GM10266 (cell line): ENCODE results near the gene SMURF1.

Experiments used
- DNase-seq: peaks from one replicate; pipeline ENCODE4 v3.0.0; 2012; ENCODE audit errors: extremely low spot score
- TF ChIP-seq, protein P1 (sequence below): IDR thresholded peaks from 2 replicates; pipeline ENCODE4 v1.5.1; 2012; ENCODE audit warnings: mild to moderate bottlenecking, low read depth; ENCODE audit not compliant: control insufficient read depth, insufficient read depth; ENCODE audit errors: missing control alignments

Gene SMURF1

DNA sequence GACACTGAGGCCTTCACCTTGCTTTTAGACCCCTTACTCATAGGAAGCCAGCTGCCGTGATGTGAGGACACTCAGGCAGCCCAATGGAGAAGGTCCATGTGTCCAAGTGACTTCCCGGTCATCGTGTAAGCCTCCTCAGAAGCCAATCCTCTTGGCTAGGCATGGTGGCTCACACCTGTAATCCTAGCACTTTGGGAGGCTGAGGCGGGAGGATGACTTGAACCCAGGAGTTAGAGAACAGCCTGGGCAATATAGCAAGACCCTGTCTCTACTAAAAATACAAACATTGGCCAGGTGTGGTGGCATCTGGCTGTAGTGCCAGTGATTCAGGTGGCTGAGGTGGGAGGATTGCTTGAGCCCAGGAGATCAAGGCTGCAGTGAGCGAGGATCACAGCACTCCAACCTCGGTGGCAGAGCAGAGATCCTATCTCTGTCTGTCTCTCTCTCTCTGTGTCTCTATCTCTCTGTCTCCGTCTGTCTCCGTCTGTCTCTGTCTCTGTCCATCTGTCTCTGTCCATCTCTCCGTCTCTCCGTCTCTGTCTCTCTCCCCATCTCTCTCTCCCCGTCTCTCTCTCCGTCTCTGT is 36.3 kb upstream of the SMURF1 start:
- DNase-seq: no peak
- TF ChIP-seq, protein P1, sequence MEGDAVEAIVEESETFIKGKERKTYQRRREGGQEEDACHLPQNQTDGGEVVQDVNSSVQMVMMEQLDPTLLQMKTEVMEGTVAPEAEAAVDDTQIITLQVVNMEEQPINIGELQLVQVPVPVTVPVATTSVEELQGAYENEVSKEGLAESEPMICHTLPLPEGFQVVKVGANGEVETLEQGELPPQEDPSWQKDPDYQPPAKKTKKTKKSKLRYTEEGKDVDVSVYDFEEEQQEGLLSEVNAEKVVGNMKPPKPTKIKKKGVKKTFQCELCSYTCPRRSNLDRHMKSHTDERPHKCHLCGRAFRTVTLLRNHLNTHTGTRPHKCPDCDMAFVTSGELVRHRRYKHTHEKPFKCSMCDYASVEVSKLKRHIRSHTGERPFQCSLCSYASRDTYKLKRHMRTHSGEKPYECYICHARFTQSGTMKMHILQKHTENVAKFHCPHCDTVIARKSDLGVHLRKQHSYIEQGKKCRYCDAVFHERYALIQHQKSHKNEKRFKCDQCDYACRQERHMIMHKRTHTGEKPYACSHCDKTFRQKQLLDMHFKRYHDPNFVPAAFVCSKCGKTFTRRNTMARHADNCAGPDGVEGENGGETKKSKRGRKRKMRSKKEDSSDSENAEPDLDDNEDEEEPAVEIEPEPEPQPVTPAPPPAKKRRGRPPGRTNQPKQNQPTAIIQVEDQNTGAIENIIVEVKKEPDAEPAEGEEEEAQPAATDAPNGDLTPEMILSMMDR: no peak

DNA sequence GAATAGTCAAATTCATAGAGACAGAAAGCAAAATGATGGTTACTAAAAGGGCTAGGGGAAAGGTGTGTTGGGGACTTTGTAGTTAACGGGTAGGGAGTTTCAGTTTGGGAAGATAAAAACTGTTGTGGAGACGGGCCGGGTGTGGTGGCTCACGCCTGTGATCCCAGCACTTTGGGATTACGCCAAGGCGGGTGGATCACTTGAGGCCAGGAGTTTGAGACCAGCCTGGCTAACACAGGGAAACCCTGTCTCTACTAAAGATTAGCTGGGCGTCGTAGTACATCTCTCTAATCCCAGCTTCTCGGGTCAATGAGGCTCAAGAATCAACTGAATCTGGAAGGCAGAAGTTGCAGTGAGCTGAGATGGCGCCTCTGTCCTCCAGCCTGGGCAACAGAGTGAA is 33.3 kb upstream of the SMURF1 start:
- DNase-seq: no peak
- TF ChIP-seq, protein P1: no peak

DNA sequence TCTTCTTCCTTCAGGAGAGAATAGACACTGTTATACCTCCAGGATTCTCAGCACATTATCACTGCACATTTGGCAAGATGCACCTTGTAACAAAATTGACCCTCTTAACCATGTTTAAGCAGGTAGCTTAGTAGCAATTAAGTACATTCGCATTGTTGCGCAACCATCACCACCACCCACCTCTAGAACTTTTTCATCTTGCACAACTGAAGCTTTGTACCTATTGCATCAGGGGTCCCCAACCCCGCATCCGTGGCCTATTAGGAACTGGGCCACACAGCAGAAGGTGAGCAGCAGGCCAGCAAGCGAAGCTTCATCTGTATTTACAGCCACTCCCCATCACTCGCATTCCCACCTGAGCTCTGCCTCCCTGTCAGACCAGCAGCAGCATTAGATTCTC is 29.9 kb upstream of the SMURF1 start:
- DNase-seq: no peak
- TF ChIP-seq, protein P1: no peak

DNA sequence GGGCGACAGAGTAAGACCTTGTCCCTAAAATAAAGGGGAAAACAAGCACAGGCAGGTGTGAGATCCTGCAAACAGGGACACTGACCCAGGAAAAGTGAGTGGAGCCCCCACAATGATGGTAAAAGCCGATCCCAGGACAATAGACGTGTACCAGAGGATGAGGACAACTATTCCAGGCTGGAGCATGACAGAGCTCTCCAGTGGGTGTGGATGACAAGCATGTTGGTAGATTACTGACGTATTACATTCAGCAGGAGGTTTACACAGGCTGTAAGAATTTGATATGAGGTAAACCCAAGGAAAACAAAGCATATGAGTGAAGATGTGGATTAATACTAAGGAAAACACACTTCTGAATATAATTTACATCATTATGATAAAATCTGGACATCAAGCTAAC is 27.8 kb upstream of the SMURF1 start:
- TF ChIP-seq, protein P1: no peak
- no peak for DNase-seq

DNA sequence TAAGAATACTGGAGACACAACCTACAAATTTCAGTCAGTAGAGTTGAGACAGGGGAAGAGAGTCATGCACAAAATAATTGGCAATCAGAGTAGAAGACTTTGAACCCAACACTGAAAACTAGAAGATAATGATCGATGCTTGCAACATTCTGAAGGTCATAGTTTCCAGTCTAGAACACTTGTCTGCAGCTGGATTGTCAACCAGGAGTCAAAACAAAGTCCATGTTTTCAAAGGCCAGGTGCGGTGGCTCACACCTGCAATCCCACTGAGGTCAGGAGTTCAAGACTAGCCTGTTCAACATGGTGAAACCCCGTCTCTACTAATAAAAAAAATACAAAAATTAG is 26.8 kb upstream of the SMURF1 start:
- DNase-seq: no peak
- TF ChIP-seq, protein P1: no peak

DNA sequence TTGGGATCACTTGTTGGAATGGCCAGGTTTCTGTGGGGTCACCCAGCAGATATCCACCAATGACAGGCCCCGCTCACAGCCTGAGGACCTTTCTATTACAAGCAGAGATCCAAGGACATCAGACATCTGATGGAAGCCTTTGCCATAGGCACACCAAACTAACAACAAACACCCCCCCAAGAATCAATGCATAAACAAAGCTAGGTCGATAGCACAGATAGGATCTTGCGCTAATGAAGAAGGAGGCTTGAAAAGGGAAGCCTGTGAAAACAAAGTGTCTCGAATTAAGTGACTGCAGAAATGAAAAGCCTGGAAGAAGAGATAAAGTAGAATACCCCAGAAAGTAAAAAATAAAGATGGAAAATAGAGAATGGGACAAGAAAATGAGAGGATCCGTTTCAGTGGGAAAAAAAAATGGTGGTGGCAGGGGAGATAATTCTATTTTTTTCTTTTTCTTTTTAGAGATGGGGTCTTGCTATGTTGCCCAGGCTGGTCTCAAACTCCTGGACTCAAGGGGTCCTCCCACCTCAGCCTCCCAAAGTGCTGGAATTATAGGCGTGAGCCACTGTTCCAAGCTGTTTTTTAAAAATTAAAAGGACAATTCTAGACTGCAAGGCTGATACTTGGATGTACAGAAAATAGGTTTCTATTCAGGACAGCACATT is 26.3 kb upstream of the SMURF1 start:
- TF ChIP-seq, protein P1: no peak
- no peak for DNase-seq

DNA sequence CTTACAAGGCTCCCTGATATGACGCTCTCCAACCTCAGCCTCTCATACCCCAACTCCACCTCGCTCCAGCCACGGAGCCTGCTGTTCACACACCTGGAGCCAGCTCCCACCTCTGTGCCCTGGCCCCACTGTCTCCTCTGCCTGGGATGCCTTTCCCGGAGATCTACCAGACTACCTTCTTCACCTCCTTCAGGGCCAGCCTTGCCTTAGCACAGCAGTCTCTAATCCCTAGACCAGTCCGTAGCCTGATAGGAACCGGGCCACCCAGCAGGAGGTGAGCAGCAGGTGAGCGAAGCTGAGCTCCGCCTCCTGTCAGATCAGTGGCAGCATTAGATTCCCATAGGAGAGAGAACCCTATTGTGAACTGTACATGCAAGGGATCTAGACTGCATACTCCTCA is 23.2 kb upstream of the SMURF1 start:
- no peak for DNase-seq
- TF ChIP-seq, protein P1: no peak
